ENCODE results near the gene ENKUR.

GRCh38 chr10:25063157-25063556 lies 47.2 kb upstream of the ENKUR start:
- TF ChIP-seq TAF1 (IDR thresholded peaks at IDR 0.05; ENCODE audit: borderline replicate concordance, insufficient read depth, low read length) (no peak), POLR2AphosphoS5 (IDR thresholded peaks at IDR 0.05; ENCODE audit: low read depth, low read length) (no peak), FOXP2 (optimal IDR thresholded peaks at IDR 0.05; ENCODE audit: borderline replicate concordance, extremely low read depth, extremely low read length, insufficient read depth) (no peak)
